ENCODE measurements around the gene KLHL13.
"Not testable (repeated sequence)": the region's sequence is repeated elsewhere in the genome, so short reads cannot be mapped to it uniquely, and the experiment has no call there.

Gene KLHL13, protein sequence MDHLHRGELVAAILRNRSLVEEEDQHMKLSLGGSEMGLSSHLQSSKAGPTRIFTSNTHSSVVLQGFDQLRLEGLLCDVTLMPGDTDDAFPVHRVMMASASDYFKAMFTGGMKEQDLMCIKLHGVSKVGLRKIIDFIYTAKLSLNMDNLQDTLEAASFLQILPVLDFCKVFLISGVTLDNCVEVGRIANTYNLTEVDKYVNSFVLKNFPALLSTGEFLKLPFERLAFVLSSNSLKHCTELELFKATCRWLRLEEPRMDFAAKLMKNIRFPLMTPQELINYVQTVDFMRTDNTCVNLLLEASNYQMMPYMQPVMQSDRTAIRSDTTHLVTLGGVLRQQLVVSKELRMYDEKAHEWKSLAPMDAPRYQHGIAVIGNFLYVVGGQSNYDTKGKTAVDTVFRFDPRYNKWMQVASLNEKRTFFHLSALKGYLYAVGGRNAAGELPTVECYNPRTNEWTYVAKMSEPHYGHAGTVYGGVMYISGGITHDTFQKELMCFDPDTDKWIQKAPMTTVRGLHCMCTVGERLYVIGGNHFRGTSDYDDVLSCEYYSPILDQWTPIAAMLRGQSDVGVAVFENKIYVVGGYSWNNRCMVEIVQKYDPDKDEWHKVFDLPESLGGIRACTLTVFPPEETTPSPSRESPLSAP

GRCh38 chrX:118116713-118117550 is at the start of gene KLHL13:
TSS of gene KLHL13 (minus strand) at chrX:118116810. CDS start at chrX:118028473, 88,337 bp downstream.
- peak; percentile 63 to 67 for DNase-seq
- TF ChIP-seq POLR2A (IDR thresholded peaks at IDR 0.05; ENCODE audit: low read length) (no peak), GATA1 (IDR thresholded peaks at IDR 0.05; ENCODE audit: low read depth, low read length) (no peak)

DNA sequence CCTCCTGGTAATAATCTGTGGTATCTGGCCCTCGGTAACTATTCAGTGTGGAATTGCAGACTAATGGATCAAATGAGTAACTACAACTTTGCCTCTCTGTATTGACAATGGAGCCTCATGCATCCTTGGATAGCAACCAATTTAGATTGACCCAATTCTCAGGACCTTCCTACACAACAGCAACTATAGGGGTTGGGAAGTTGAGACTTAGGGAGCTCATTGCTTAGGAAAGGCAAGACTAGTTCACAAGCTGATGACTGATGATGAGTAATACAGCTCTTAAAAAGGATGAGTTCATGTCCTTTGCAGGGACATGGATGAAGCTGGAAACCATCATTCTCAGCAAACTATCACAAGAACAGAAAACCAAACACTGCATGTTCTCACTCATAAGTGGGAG is 47.5 kb upstream of the KLHL13 start:
- TF ChIP-seq POLR2A (IDR thresholded peaks at IDR 0.05; ENCODE audit: low read length) (no peak), GATA1 (IDR thresholded peaks at IDR 0.05; ENCODE audit: low read depth, low read length) (no peak)
- no peak for DNase-seq

- DNase-seq: no peak
- TF ChIP-seq GATA1 (IDR thresholded peaks at IDR 0.05; ENCODE audit: low read depth, low read length): no peak
- TF ChIP-seq POLR2A (IDR thresholded peaks at IDR 0.05; ENCODE audit: low read length): no peak
Measured at GRCh38 chrX:118156953-118157608, 40.5 kb upstream of the KLHL13 start.

GRCh38 chrX:118156254-118156952 is 39.8 kb upstream of the KLHL13 start:
- TF ChIP-seq POLR2A (IDR thresholded peaks at IDR 0.05; ENCODE audit: low read length) (no peak), GATA1 (IDR thresholded peaks at IDR 0.05; ENCODE audit: low read depth, low read length) (no peak)
- DNase-seq: no peak

DNA sequence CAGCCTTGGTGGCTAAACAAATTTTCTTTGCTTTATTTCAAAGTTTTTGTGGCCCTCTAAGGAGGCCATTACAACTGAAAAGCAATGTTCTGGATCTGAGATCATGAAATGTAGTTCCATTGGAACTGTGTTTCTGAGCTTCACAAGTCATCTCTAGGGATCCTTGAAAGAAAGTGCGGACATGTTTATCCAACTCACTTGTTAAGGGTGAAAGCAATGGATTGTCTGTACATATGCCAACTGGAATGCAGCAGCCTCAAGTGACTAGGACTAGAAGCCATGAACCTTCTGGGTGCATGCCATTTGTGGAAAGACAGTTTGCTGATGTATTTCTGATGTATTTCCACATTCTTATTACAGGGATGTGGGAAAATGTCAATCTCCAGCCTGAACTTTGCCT is 36.7 kb upstream of the KLHL13 start:
- no peak for TF ChIP-seq POLR2A (IDR thresholded peaks at IDR 0.05; ENCODE audit: low read length)
- TF ChIP-seq GATA1 (IDR thresholded peaks at IDR 0.05; ENCODE audit: low read depth, low read length): no peak
- DNase-seq: no peak

DNA sequence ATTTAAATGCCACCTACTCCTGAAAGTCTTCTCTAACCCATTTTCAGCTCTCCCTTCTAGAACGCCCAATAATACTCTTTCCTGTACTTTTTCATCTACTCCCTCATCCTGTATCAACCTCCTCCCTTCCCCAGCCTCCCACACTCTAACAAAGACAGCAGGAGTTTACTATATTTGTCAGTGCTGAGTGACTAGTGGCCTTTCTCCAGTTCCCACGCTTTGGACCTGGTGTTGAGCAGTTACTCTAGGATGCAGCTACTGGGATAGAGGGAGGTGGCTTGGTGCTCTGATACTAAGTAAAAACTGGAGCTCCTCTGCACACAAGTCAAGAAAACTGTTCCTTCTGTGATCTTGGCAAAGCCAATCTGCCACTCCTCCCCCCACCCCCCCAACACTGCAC is 36.1 kb upstream of the KLHL13 start:
- no peak for DNase-seq
- TF ChIP-seq GATA1 (IDR thresholded peaks at IDR 0.05; ENCODE audit: low read depth, low read length) (no peak), POLR2A (IDR thresholded peaks at IDR 0.05; ENCODE audit: low read length) (no peak)

DNA sequence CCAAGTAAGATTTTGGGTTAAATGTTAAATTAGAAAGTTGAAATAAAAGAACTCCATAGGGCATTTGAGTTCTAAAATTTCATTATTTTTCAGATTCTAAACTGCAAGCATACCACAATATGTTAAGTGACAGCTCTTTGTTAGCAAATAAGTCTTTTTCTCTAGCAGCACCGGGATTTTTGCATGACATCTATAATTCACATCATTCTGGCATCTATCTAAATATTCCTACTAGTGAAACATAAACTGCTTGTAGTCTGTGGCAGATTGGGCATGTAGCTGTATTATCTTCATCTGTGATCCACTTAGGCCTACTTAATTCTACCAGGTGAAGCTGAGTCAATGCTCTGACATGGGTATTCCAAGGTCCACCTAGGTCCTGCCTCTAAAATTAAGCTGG is 32.1 kb upstream of the KLHL13 start:
- no peak for TF ChIP-seq GATA1 (IDR thresholded peaks at IDR 0.05; ENCODE audit: low read depth, low read length)
- TF ChIP-seq POLR2A (IDR thresholded peaks at IDR 0.05; ENCODE audit: low read length): no peak
- no peak for DNase-seq

GRCh38 chrX:118147771-118148170 is 31.2 kb upstream of the KLHL13 start:
- not testable (repeated sequence) for DNase-seq

DNA sequence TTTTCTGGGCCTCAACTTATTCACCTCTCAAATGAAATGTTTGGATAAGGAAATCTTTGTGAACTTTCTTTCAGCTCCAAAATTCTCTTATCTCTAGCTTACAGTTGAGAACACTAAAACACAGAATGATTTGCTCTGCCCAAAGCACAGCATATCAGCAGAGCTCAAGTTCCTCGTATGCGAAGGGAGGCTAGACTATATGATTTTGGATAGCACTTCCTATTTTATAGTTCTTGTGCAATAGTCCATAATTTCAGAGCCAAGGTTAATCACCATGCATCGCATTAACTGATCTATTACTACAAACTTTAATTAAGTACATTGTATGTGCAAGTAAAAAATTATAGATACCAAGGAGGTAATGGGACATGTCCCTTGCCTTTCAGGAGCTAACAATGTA is 27.0 kb upstream of the KLHL13 start:
- TF ChIP-seq POLR2A (IDR thresholded peaks at IDR 0.05; ENCODE audit: low read length) (no peak), GATA1 (IDR thresholded peaks at IDR 0.05; ENCODE audit: low read depth, low read length) (no peak)
- DNase-seq: no peak

GRCh38 chrX:118131336-118131735 is 14.7 kb upstream of the KLHL13 start:
- TF ChIP-seq GATA1 (IDR thresholded peaks at IDR 0.05; ENCODE audit: low read depth, low read length) (no peak), POLR2A (IDR thresholded peaks at IDR 0.05; ENCODE audit: low read length) (no peak)

GRCh38 chrX:118129681-118130080 is 13.1 kb upstream of the KLHL13 start:
- TF ChIP-seq GATA1 (IDR thresholded peaks at IDR 0.05; ENCODE audit: low read depth, low read length) (no peak), POLR2A (IDR thresholded peaks at IDR 0.05; ENCODE audit: low read length) (no peak)
- DNase-seq: no peak

More at GRCh38 chrX:118131336-118131735, 14.7 kb upstream of the KLHL13 start:
- no peak for DNase-seq

GRCh38 chrX:118128724-118129123 is 12.1 kb upstream of the KLHL13 start:
- TF ChIP-seq GATA1 (IDR thresholded peaks at IDR 0.05; ENCODE audit: low read depth, low read length) (no peak), POLR2A (IDR thresholded peaks at IDR 0.05; ENCODE audit: low read length) (no peak)
- DNase-seq: no peak

DNA sequence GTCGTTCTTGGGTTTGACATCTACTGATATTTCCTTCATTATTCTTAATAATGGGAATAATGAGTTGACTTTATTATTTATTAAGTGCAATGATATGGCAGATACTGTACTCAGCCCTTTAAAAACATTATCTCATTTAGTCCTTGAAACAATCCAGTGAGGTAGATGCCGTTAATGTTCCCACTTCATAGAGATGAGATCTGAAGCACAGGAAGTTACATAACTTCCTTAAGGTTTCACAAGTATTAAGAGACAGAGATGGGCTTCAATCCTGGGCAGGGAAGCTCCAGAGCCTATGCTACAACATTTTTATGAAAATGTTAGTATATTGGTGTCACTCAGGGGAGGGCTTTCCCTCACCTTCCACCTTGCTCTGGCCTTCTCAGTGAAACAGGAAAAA is 9.7 kb upstream of the KLHL13 start:
- TF ChIP-seq GATA1 (IDR thresholded peaks at IDR 0.05; ENCODE audit: low read depth, low read length) (no peak), POLR2A (IDR thresholded peaks at IDR 0.05; ENCODE audit: low read length) (no peak)
- DNase-seq: no peak

GRCh38 chrX:118124243-118124642 is 7.6 kb upstream of the KLHL13 start:
- DNase-seq: not testable (repeated sequence)

Data from erythroblast (primary cell).